COLO668 (cell line): Measurements from ENCODE around the gene ANXA10.
"Not testable (repeated sequence)": the region's sequence is repeated elsewhere in the genome, so short reads cannot be mapped to it uniquely, and the experiment has no call there.

ENCODE experiments used
- DNase-seq: peaks from one replicate; lab custom pipeline; 2025; ENCODE audit not compliant: unreplicated experiment; lab: John Stamatoyannopoulos, UW

ANXA10 gene

GRCh38 chr4:168118116-168118655, 25.8 kb downstream of the ANXA10 start:
- DNase-seq: no peak

GRCh38 chr4:168119100-168119499, 26.8 kb downstream of the ANXA10 start:
- no peak for DNase-seq

GRCh38 chr4:168119890-168120289, 27.6 kb downstream of the ANXA10 start:
- DNase-seq: no peak

- no peak for DNase-seq
These were observed 28.5 kb downstream of the ANXA10 start for GRCh38 chr4:168120811-168121210.

GRCh38 chr4:168124008-168124641, 31.8 kb downstream of the ANXA10 start:
- no peak for DNase-seq

- no peak for DNase-seq
These were observed 34.6 kb downstream of the ANXA10 start for GRCh38 chr4:168126952-168127351.

GRCh38 chr4:168128601-168129000, 36.3 kb downstream of the ANXA10 start:
- no peak for DNase-seq

GRCh38 chr4:168129046-168129772, 36.9 kb downstream of the ANXA10 start:
- no peak for DNase-seq

- DNase-seq: no peak
These were observed 37.5 kb downstream of the ANXA10 start for GRCh38 chr4:168129802-168130201.

- DNase-seq: no peak
These were observed 38.9 kb downstream of the ANXA10 start for GRCh38 chr4:168131196-168131595.

GRCh38 chr4:168134651-168135050, 42.3 kb downstream of the ANXA10 start:
- no peak for DNase-seq

- not testable (repeated sequence) for DNase-seq
These were observed 43.5 kb downstream of the ANXA10 start for GRCh38 chr4:168135860-168136259.

GRCh38 chr4:168137695-168138094, 45.4 kb downstream of the ANXA10 start:
- DNase-seq: not testable (repeated sequence)

GRCh38 chr4:168138143-168138542, 45.8 kb downstream of the ANXA10 start:
- no peak for DNase-seq

- no peak for DNase-seq
These were observed 47.0 kb downstream of the ANXA10 start for GRCh38 chr4:168139336-168139735.

- DNase-seq: no peak
These were observed 49.4 kb downstream of the ANXA10 start for GRCh38 chr4:168141733-168142132.

GRCh38 chr4:168143601-168144000, 51.3 kb downstream of the ANXA10 start:
- DNase-seq: no peak

- no peak for DNase-seq
These were observed 58.2 kb downstream of the ANXA10 start for GRCh38 chr4:168150420-168151050.

GRCh38 chr4:168151327-168151726, 59.0 kb downstream of the ANXA10 start:
- DNase-seq: no peak

- no peak for DNase-seq
These were observed 60.6 kb downstream of the ANXA10 start for GRCh38 chr4:168152837-168153500.
